Right hindlimb (tissue), 1 donor: ENCODE measurements around the gene MAN2B1.
"Not testable (repeated sequence)": the region's sequence is repeated elsewhere in the genome, so short reads cannot be mapped to it uniquely, and the experiment has no call there.

Experiments
- DNase-seq: peaks from one replicate; pipeline ENCODE4 v3.0.0-alpha.2; 2018

Gene MAN2B1

DNA sequence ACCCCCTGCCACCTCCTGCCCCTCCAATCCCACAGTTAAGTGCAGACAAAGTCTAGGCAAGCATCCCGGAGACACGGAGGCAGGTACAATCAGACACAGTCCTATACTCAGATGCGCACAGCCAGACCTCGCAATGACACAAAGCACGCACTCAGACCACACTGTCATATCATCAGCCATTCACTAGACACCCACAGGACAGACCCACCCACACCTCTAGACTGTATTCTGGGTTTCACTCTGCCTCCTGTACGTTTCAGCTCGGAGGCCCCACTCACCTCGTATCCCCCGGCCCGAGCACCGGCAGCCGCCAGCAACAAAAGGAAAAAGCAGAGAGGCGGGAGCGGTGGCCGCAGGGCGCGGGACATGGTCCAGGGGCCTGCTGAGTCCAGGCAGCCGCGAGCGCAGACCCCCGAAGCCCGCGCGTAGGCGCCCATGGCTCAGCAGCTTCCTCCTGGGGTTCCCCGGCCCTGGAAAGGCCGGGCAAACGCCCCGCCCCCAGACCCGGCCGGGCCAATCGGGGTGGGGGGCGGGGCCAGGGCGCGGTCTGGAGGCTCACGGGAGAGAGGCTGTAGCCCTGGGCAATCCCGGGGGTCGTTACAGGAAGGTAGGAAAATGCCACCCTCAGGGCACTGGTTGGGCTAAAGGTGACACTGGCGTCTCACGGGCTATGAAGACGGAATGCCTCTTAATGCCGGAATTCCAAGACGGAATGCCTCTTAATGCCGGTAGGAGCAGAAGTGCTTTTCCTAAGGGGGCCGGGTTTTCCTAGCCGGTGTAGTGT is at the start of gene MAN2B1, which contains the start of gene WDR83:
Gene MAN2B1 (minus strand): TSS at position 478 of the 784 bp plus-strand sequence. CDS start 41 bp downstream, at position 437.
Gene WDR83 (plus strand): TSS at position 543 of the 784 bp plus-strand sequence. CDS start 2,984 bp downstream, outside the sequence.
- DNase-seq = peak; percentile 84

DNA sequence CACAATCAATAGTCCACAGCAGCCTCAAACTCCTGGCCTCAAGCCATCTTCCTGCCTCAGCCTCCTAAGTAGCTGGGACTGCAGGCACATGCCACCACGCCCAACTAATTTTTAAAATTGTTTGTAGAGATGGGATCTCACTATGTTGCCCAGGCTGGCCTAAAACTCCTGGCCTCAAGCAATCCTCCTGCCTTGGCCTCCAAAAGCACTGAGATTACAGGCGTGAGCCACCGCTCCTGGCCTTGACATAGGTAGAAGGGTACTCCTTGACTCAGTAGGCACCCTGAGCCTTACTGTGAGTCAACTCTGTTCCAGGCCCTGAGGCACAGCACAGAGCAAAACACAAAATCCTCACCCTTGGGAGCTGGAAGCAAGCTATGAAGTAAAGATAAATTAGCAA is 49.4 kb upstream of the MAN2B1 start:
- no peak for DNase-seq

- DNase-seq = no peak
These were observed 48.6 kb upstream of the MAN2B1 start for GRCh38 chr19:12715102-12715501.

GRCh38 chr19:12713304-12713703 is 46.8 kb upstream of the MAN2B1 start:
- not testable (repeated sequence) for DNase-seq

DNA sequence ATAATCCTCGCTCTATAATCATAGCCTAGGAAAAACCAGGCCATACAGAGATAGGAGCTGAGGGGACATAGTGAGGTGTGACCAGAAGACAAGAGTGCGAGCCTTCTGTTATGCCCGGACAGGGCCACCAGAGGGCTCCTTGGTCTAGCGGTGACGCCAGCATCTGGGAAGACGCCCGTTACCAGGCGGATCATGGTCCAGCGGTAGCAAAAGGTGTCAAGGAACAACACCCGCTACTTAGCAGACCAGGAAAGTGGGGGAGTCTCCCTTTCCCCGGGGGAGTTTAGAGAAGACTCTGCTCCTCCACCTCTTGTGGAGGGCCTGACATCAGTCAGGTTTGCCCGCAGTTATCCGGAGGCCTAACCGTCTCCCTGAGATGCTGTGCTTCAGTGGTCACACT is 45.5 kb upstream of the MAN2B1 start:
- not testable (repeated sequence) for DNase-seq

DNA sequence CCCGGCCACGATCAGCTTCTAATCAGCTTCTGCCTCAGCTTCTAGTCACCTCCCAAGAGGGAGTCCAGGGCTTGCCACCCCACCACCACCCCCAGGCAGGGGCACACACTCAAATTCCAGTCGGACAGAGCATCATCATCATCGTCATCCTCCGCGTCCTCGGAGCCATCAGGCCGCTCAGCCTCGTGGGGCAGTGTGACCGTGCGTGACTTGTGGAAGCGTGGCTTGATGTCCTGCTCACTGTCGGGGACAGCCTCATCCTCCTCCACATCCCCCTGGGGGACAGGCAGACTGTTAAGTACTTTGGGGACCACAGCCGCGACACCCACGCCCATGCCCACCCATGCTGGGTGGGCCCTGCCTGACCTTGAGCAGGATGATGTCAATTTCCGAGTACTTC is 44.6 kb upstream of the MAN2B1 start:
- DNase-seq = no peak

- DNase-seq = no peak
These were observed 42.1 kb upstream of the MAN2B1 start for GRCh38 chr19:12708641-12709040.

GRCh38 chr19:12706332-12706718 is 39.8 kb upstream of the MAN2B1 start:
- no peak for DNase-seq

GRCh38 chr19:12705654-12706331 is 39.3 kb upstream of the MAN2B1 start:
- no peak for DNase-seq

DNA sequence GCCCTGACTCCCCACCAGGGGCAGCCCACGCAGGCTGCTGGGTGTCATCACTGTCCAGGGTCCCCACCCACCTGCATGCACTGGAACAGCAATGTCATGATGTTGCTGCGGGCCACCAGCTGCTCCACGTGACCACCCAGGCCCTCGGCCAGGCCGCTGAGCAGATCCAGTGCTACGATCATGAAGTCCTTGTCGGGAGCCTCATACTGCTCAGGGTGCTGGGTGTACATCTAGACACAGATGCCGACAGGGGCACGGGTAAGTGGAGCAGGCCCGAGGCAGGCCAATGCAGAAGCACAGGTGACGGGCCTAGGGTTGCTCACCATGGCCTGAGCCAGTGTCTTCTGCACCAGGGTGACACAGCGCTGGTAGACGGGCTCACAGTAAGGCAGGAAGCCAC is 38.6 kb upstream of the MAN2B1 start:
- DNase-seq = no peak

DNA sequence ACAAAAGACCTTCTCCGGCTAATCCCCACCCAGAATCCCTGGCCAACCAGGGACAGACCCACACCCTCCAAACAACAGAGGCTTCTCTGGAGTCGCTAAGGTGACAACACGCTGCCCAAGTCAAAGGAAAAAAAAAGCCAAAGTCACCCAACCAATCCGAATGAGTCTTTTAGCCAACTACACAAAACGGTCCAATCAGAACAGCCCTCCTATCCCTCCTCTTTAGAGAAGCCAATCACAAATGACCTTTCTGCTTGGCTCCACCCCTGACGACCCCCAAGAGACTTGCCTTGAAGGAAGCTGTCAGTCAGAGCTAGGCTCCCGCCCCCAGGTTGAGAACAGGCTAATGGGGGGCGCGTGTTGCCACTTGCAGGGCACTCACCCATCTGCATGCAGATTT is 36.5 kb upstream of the MAN2B1 start:
- DNase-seq = no peak

DNA sequence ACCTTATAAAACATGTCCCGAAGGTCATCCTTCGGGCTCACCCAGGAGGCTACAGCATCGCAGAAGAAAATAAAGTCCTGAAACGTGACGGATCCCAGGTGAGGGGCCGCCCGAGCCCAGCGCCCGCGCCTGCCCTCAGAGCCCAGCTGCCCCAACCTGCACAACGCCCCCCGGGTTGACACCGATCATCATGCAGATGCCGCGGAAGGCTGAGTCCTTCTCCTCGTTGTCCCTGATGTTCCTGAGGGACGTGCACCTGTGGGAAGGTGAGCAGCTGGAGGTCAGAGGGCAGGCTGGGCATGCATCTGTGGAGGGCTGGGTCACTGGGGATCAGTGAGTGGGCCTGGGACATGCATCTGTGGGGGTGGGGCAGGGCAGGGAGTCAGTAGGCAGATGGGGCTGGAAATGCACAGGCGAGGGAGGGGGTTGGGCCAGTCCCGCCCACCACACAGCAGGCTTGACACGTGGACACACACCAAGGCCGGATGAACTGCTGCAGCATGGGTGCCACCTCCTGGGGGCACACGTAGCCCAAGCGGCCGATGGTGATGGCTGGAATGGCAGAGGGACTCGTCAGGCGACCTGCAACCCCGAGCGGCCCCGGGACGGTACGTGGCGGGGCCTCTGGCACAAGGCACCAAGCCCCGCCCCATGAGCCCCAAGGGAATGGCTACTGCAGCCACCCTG is 35.2 kb upstream of the MAN2B1 start:
- DNase-seq = no peak

GRCh38 chr19:12698138-12698537 is 31.6 kb upstream of the MAN2B1 start:
- DNase-seq = no peak

DNA sequence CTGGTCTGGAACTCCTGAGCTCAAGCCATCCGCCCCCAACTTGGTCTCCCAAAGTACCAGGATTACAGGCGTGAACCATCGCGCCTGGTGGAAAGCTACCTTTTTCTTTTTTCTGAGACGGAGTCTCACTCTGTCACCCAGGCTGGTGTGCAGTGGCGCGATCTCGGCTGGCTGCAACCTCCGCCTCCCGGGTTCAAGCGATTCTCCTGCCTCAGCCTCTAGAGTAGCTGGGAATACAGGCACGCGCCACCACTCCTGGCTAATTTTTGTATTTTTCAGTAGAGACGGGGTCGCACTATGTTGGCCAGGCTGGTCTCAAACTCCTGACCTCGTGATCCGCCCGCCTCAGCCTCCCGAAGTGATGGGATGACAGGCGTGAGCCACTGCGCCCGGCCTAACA is 30.9 kb upstream of the MAN2B1 start:
- DNase-seq = not testable (repeated sequence)

DNA sequence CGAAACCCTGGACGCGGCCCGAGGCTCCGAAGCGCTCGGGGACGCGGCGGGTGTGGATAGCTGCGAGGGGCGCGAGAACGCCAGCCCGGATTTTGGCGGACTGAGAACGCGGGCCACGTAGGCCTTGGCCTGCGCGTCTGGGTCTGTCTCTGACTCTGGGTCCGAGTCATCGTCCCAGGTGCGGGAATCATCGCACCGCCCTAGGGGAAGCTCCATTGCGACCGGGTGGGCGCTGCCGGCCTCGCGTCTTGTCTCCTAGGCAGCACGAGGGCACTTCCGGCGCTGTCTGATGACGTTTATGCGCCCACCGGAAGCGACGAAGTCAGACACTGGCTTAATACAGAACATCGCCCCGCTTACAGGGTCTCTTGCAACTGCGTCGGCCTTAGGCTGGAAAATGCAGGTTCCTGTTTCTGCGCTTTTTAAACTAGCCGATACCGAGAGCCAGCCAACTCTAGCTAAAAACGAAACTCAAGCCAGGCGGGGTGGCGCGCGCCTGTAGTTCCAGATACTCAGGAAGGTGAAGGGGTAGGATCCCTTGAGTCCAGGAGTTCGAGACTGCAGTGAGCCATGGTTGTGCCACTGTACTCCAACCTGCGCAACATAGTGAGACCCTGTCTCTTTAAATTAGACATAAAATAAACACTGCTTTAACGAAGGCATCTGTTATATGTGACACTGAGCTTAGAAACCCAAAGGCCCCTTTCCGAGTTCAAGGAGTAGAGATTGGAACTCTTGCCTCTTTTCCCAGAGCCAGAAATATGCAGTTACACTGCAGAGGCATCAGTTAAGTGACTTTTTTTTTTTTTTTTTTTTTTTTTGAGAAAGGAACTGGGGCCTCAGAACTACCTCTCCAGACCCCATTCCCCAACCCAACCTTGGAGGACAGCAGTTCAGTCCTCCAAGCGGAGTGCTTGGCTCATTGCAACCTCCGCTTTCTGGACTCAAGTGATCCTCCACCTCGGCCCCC is 30.1 kb upstream of the MAN2B1 start, which contains the start of gene FBXW9:
Gene FBXW9 (minus strand): TSS at position 266 of the 970 bp plus-strand sequence. CDS start 50 bp downstream, at position 216.
- peak; percentile 96 for DNase-seq

- no peak for DNase-seq
These were observed 29.4 kb upstream of the MAN2B1 start for GRCh38 chr19:12695997-12696365.

GRCh38 chr19:12695514-12695913 is 29.0 kb upstream of the MAN2B1 start:
- no peak for DNase-seq

DNA sequence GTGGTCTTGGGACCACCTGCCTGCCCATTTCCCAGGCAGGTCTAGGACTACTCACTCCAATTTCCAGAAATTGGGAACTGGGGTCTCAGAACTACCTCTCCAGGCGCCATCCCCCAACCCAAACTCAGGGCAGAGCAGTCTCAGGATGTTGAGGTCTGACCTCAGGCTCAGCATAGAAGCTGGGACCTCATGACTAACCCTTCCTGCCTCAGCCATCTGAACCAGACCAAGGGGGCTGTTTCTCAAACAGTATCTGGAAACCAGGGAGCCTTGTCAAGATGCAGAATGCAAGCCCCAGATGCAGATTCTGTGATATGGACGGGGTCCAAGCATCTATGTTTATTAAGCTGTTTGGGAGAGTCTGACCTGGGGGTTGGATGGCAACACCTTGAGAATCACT is 28.6 kb upstream of the MAN2B1 start:
- no peak for DNase-seq

GRCh38 chr19:12694641-12695040 is 28.1 kb upstream of the MAN2B1 start:
- no peak for DNase-seq

DNA sequence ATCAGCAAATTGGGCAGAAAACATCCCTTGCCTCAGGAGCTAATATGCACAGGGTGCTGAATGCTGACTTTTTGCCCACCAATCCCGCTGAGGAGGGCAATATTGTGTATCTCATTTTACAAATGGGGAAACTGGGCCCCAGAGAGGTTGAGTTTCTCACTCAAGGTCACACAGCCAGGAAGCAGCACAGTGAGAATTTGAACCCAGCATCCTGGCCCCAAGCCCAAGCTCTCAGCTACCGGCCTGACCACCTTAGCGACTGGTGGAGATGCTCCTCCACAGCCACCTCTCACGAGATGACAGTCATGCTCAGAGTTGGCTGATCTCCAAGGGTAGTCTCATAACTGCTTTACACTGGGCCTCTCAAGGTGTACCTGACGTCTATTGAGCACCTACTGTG is 26.4 kb upstream of the MAN2B1 start:
- DNase-seq = no peak

DNA sequence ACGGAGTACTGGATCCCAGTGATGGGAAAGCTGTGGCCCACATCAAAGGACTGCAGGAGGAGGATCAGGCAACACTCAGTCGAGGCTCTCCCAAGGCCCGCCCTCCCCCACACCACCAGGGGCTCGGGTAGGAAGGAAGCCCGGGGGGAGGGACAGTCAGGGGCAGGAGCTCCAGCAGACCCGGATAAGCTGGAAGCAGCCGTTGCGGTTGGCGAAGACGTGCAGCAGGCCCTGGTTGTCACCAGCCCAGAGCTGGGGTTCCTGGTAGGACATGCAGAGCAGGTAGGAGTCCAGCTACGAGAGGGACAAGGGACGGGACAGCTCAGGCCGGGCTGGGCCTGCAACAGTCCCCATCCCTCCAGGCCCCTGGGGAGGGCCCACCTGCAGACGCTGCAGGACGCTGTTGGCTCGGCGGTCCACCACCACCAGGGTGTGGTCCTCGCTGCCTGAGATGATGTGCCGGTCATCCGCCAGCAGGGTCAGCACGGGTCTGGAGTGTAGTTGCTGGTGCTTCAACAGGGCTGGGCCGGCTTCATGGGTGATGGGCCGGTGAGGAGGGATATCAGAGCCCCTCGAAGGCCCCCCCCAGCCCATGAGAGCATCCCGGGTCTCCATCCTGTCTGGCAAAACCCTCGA is 23.2 kb upstream of the MAN2B1 start:
- DNase-seq = no peak

- no peak for DNase-seq
These were observed 22.5 kb upstream of the MAN2B1 start for GRCh38 chr19:12689012-12689411.
